ENCODE measurements around the gene ZWILCH.

The ZWILCH gene

GRCh38 chr15:66481107-66481856 is 23.8 kb upstream of the ZWILCH start:
- H3K4me3 ChIP-seq (ENCODE audit: low read length), result no peak overlapping the region
- DNase-seq (ENCODE audit: low read depth), result no peak
- TF ChIP-seq CTCF (conservative IDR thresholded peaks at IDR 0.05; ENCODE audit: low read depth, low read length), result no peak

- no peak overlapping the region for H3K4me3 ChIP-seq (ENCODE audit: low read length)
- no peak for TF ChIP-seq CTCF (conservative IDR thresholded peaks at IDR 0.05; ENCODE audit: low read depth, low read length)
- no peak for DNase-seq (ENCODE audit: low read depth)
These were observed 22.6 kb upstream of the ZWILCH start for GRCh38 chr15:66482539-66482938.

GRCh38 chr15:66483131-66483566 is 22.0 kb upstream of the ZWILCH start:
- H3K4me3 ChIP-seq (ENCODE audit: low read length), result no peak overlapping the region
- TF ChIP-seq CTCF (conservative IDR thresholded peaks at IDR 0.05; ENCODE audit: low read depth, low read length), result no peak
- no peak for DNase-seq (ENCODE audit: low read depth)

GRCh38 chr15:66484539-66485112 is 20.5 kb upstream of the ZWILCH start:
- DNase-seq (ENCODE audit: low read depth), result no peak
- no peak for TF ChIP-seq CTCF (conservative IDR thresholded peaks at IDR 0.05; ENCODE audit: low read depth, low read length)
- H3K4me3 ChIP-seq (ENCODE audit: low read length), result no peak overlapping the region

GRCh38 chr15:66486887-66487286 is 18.2 kb upstream of the ZWILCH start:
- TF ChIP-seq CTCF (conservative IDR thresholded peaks at IDR 0.05; ENCODE audit: low read depth, low read length), result no peak
- no peak for DNase-seq (ENCODE audit: low read depth)

GRCh38 chr15:66488525-66488924 is 16.6 kb upstream of the ZWILCH start:
- DNase-seq (ENCODE audit: low read depth), result no peak
- no peak for TF ChIP-seq CTCF (conservative IDR thresholded peaks at IDR 0.05; ENCODE audit: low read depth, low read length)
- no peak overlapping the region for H3K4me3 ChIP-seq (ENCODE audit: low read length)

More at GRCh38 chr15:66486887-66487286, 18.2 kb upstream of the ZWILCH start:
- no peak overlapping the region for H3K4me3 ChIP-seq (ENCODE audit: low read length)
